ENCODE results near the gene CR1.

Gene CR1

DNA sequence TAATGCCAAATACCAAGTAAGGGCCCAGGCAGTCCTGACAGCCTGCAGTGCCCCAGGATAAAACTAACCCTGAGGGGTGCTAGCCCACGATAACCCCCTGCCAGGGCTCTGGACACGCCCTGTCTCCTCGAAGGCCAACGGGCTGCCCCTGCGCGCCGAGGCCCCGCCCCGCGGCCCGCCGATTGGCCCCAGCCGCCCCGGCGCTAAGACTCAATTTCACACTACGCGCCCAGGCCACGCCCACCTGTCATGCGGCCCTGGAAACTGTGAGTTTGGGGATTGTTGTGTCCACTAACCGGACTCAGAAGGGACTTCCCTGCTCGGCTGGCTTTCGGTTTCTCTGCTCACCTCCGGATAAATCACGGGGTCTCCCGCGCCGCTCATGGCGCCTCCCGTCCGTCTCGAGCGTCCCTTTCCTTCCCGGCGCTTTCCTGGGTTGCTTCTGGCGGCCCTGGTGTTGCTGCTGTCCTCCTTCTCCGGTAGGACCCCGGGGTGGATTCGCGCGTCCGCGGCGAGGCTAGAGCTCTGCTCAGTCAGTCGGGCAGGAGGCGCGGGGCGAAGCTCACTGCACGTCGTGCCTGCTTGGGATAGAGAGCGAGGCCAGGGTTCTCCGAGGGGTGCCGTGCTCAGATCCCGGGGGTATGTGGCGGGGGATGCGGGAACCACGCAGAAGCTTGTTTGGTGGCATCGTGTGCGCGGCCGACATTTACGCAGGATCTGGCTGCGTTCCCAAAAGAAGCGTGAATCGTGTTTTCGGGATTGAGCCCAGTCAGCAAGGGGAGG is 149.1 kb downstream of the CR1 start, which contains the start of gene CR1L:
Gene CR1L, plus strand, starts transcription at position 282 of the 783 bp plus-strand sequence. Its CDS starts 101 bp downstream, at position 383.
- H3K4me3 ChIP-seq (ENCODE audit: low read depth, low read length) = peak within 1 kb of the TSS; percentile 55
- peak; percentile 51 for DNase-seq (ENCODE audit: low read depth)
- TF ChIP-seq, protein P1, sequence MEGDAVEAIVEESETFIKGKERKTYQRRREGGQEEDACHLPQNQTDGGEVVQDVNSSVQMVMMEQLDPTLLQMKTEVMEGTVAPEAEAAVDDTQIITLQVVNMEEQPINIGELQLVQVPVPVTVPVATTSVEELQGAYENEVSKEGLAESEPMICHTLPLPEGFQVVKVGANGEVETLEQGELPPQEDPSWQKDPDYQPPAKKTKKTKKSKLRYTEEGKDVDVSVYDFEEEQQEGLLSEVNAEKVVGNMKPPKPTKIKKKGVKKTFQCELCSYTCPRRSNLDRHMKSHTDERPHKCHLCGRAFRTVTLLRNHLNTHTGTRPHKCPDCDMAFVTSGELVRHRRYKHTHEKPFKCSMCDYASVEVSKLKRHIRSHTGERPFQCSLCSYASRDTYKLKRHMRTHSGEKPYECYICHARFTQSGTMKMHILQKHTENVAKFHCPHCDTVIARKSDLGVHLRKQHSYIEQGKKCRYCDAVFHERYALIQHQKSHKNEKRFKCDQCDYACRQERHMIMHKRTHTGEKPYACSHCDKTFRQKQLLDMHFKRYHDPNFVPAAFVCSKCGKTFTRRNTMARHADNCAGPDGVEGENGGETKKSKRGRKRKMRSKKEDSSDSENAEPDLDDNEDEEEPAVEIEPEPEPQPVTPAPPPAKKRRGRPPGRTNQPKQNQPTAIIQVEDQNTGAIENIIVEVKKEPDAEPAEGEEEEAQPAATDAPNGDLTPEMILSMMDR (conservative IDR thresholded peaks at IDR 0.05; ENCODE audit: low read depth, low read length) = no peak

GRCh38 chr1:207645635-207646081 is 149.7 kb downstream of the CR1 start:
- TF ChIP-seq, protein P1 (conservative IDR thresholded peaks at IDR 0.05; ENCODE audit: low read depth, low read length) = no peak
- no peak for DNase-seq (ENCODE audit: low read depth)
- no peak overlapping the region for H3K4me3 ChIP-seq (ENCODE audit: low read depth, low read length)

GRCh38 chr1:207646171-207646570 is 150.2 kb downstream of the CR1 start:
- TF ChIP-seq, protein P1 (conservative IDR thresholded peaks at IDR 0.05; ENCODE audit: low read depth, low read length) = no peak
- H3K4me3 ChIP-seq (ENCODE audit: low read depth, low read length) = no peak overlapping the region
- no peak for DNase-seq (ENCODE audit: low read depth)

GRCh38 chr1:207646944-207647579 is 151.1 kb downstream of the CR1 start:
- no peak overlapping the region for H3K4me3 ChIP-seq (ENCODE audit: low read depth, low read length)
- DNase-seq (ENCODE audit: low read depth) = no peak
- TF ChIP-seq, protein P1 (conservative IDR thresholded peaks at IDR 0.05; ENCODE audit: low read depth, low read length) = no peak

DNA sequence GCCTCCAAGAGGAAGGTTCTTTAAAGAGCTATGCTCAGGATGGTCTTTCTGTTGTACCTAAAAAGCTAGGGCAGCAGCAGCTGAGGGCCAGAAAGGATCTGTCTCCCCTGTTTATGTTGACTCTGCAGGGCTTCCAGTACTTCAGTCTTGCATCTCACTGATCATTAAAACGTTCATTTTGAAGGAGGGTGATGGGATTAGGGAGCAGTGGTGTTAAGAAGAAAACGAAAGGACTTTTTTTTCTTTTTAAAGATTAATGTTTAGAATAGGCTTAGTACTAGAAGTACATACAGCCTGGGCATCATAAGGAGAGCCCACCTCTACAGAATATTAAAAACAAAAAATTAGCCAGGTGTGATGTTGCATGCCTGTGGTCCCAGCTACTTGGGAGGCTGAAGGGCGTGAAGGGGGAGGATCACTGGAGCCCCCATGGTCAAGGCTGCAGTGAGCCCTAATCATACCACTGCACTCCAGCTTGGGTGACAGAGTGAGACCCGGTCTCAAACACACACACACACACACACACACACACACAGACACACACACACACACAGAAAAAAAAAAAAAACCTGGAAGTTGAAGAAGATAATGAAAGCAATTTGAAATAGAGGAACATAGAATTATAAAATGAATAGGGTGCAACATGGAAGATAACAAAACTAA is 151.8 kb downstream of the CR1 start:
- TF ChIP-seq, protein P1 (conservative IDR thresholded peaks at IDR 0.05; ENCODE audit: low read depth, low read length) = no peak
- H3K4me3 ChIP-seq (ENCODE audit: low read depth, low read length) = no peak overlapping the region
- DNase-seq (ENCODE audit: low read depth) = no peak

DNA sequence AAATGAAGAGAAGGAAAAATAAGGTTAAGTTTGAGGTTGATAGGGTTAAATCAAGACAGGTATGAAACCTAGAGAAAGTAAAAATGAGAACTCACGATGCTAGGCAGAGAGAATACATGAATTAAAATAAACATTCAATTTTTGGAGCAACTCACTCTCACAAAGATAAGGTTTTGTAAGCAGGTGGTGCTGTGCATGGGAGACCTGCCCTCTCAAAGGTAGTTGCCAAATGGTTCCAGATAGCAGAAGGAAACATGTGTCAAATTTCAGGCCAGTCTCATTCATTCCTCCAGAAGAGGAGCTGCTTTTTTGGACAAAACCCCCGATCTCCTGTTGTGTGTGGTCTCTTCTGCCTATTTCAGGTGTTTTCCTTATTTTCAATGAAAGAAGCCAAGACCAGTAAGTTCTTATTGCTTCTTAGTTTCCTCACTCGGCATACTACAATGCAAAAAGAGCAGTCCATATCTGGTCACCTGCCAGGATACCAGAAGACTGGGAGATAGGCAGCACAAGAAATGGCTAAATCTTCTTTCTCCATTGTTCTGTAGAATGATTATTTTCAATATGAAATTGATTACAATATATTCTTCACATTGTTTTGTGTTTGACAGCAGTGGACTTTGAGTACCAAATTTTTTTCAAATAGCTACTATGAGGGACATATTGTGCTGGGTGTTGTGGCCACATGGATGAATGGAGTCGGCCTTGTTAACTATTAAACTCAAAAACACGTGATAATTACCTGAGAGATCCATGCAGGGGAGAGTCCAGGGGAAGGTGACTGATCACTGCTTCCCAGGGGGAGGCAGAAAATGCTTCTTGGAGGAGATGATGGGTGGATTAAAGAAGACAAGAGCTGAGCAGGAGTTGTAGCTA is 152.6 kb downstream of the CR1 start:
- TF ChIP-seq, protein P1 (conservative IDR thresholded peaks at IDR 0.05; ENCODE audit: low read depth, low read length) = no peak
- H3K4me3 ChIP-seq (ENCODE audit: low read depth, low read length) = no peak overlapping the region
- DNase-seq (ENCODE audit: low read depth) = no peak

Data from choroid plexus epithelial cell (primary cell).